ENCODE measurements around the gene CHRNA4.

Gene CHRNA4

GRCh38 chr20:63328718-63329275, 32.4 kb downstream of the CHRNA4 start:
- Histone ChIP-seq H3K9me3 (ENCODE audit: severe bottlenecking) (no peaks in the 10 kb centered on the region), H3K27ac (ENCODE audit: poor library complexity, severe bottlenecking) (no peak overlapping the region), H3K27me3 (ENCODE audit: insufficient read depth, poor library complexity, severe bottlenecking) (peaks cover 13% of the 10 kb centered on the region), H3K36me3 (ENCODE audit: low read depth) (no peaks in the 10 kb centered on the region), H3K4me3 (ENCODE audit: severe bottlenecking) (no peak overlapping the region), H3K4me1 (ENCODE audit: insufficient read depth, poor library complexity, severe bottlenecking) (no peaks in the 10 kb centered on the region)
- ATAC-seq (ENCODE audit: low read depth), result no peak
- DNase-seq (ENCODE audit: low spot score), result no peak
- no peak for TF ChIP-seq CTCF (IDR thresholded peaks at IDR 0.05; ENCODE audit: poor library complexity, severe bottlenecking)

DNA sequence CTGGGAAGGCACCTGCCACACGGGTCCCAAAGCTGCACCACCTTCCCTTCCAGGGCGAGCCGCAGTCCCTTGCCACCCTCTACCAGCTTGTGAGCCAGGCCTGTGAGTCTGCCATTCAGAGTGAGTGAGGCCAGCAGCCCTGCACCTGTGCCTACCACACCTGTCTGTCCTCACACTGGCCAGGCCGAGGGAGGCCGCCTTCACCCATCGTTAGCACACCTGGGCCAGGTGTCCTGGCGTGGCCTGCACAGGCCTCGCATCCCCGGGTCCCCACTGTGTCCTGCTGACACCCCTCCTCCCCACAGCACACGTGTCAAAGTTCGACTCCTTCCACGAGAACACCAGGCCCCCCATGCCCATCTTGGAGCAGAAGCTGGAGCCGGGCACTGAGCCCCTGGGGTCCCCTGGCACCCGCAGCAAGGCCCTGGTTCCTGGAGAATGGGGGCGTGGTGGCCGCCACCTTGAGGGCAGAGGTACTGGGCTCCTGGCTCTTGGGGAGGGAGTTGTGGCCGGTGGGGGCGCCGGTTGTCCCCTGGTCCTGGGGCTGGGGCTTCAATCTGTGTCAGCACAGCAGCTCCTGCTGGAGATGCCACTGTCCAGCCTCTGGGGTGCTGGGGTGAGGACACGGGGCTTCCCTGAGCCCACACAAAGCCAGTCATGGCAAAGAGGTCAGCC, 33.0 kb downstream of the CHRNA4 start:
- Histone ChIP-seq H3K4me1 (ENCODE audit: insufficient read depth, poor library complexity, severe bottlenecking) (no peaks in the 10 kb centered on the region), H3K4me3 (ENCODE audit: severe bottlenecking) (no peak overlapping the region), H3K36me3 (ENCODE audit: low read depth) (no peaks in the 10 kb centered on the region), H3K27ac (ENCODE audit: poor library complexity, severe bottlenecking) (no peak overlapping the region), H3K27me3 (ENCODE audit: insufficient read depth, poor library complexity, severe bottlenecking) (peaks cover 19% of the 10 kb centered on the region), H3K9me3 (ENCODE audit: severe bottlenecking) (no peaks in the 10 kb centered on the region)
- no peak for DNase-seq (ENCODE audit: low spot score)
- ATAC-seq (ENCODE audit: low read depth), result no peak
- TF ChIP-seq CTCF (IDR thresholded peaks at IDR 0.05; ENCODE audit: poor library complexity, severe bottlenecking), result no peak

DNA sequence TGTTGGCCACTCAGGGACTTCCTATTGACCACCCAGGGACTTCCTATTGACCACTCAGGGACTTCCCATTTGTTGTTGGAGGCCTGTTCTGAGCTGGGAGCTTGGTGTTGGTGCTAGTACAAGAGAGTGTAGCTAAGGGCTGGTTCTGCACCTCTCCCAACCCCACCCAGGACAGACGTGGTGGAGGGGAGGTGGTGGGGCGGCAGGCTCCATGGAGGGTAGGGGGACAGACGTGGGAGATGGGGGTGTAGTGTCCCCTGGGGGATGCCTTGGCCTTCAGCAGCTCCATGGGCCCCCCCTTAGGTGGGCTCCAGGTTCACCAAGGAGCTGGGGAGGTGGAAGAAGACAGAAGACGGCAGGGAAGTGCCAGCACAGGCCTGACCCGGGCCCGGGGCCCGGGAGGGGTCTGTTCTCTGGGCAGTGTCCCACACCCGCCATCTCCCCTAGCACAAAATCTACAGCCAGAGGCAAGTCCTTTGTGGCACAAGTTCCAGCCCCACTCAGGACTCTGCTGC, 33.9 kb downstream of the CHRNA4 start:
- H3K9me3 ChIP-seq (ENCODE audit: severe bottlenecking), result no peaks in the 10 kb centered on the region
- no peak overlapping the region for H3K27ac ChIP-seq (ENCODE audit: poor library complexity, severe bottlenecking)
- no peak for TF ChIP-seq CTCF (IDR thresholded peaks at IDR 0.05; ENCODE audit: poor library complexity, severe bottlenecking)
- H3K4me1 ChIP-seq (ENCODE audit: insufficient read depth, poor library complexity, severe bottlenecking), result no peaks in the 10 kb centered on the region
- H3K27me3 ChIP-seq (ENCODE audit: insufficient read depth, poor library complexity, severe bottlenecking), result peaks cover 28% of the 10 kb centered on the region
- no peak overlapping the region for H3K4me3 ChIP-seq (ENCODE audit: severe bottlenecking)
- H3K36me3 ChIP-seq (ENCODE audit: low read depth), result no peaks in the 10 kb centered on the region
- no peak for DNase-seq (ENCODE audit: low spot score)
- ATAC-seq (ENCODE audit: low read depth), result no peak

DNA sequence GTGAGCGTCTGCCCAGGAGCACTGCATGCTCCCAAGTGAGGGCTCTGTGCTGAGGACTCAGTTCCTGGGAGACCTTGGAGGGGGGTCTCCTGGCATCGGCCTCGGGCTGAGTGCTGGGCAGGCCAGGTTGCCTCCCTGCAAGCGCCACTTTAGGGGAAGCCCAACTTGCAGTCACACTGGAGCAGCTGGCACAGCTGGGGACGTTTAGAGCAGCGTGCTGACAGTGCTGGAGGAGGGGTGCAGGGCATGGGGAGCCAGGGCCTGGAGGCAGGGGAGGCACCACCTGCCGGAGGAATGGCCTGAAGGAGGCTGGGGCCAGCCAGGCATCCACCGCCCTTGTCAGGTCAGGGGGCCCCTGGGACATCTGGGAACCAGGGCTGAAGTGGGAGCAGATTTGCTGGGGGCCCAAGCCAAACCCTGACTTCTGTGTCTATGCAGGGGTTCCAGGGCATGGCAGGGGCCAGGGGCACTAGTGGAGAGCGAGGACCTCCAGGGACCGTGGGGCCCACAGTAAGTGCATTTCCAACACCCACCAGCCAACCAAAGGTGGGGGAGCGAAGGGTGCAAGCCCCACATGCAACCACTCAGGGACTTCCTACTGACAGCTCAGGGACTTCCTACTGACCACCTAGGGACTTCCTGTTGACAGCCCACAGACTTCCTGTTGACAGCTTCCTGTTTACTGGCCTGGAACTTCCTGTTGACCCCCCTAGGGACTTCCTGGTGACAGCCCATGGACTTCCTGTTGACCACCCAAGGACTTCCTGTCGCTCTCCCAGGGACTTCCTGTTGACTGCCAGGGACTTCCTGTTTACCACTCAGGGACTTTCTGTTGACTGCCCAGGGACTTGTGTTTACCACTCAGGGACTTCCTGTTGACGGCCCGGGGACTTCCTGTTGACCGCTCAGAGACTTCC, 34.6 kb downstream of the CHRNA4 start:
- DNase-seq (ENCODE audit: low spot score), result peak; percentile 80
- no peak for TF ChIP-seq CTCF (IDR thresholded peaks at IDR 0.05; ENCODE audit: poor library complexity, severe bottlenecking)
- H3K27ac ChIP-seq (ENCODE audit: poor library complexity, severe bottlenecking), result no peak overlapping the region

More for the DNA sequence above, 34.6 kb downstream of the CHRNA4 start:
- no peaks in the 10 kb centered on the region for H3K4me1 ChIP-seq (ENCODE audit: insufficient read depth, poor library complexity, severe bottlenecking)
- no peaks in the 10 kb centered on the region for H3K9me3 ChIP-seq (ENCODE audit: severe bottlenecking)
- H3K36me3 ChIP-seq (ENCODE audit: low read depth), result no peaks in the 10 kb centered on the region
- H3K4me3 ChIP-seq (ENCODE audit: severe bottlenecking), result no peak overlapping the region
- H3K27me3 ChIP-seq (ENCODE audit: insufficient read depth, poor library complexity, severe bottlenecking), result peaks cover 35% of the 10 kb centered on the region
- ATAC-seq (ENCODE audit: low read depth), result no peak

All from RWPE2 (cell line).